GM19455 (cell line): ENCODE data around the gene S100A11.

ENCODE experiments used
- ATAC-seq: cut with Tn5 transposase; IDR thresholded peaks from one replicate; pipeline ENCODE4 v1.9.1; 2021; ENCODE audit not compliant: unreplicated experiment

S100A11 gene

GRCh38 chr1:152003846-152004442 lies 32.9 kb downstream of the S100A11 start:
- no peak for ATAC-seq

GRCh38 chr1:152002960-152003359 lies 33.8 kb downstream of the S100A11 start:
- ATAC-seq = no peak

GRCh38 chr1:152001631-152002584 lies 34.9 kb downstream of the S100A11 start:
- ATAC-seq = no peak

- no peak for ATAC-seq
Measured at GRCh38 chr1:152000964-152001630, 35.7 kb downstream of the S100A11 start.

- no peak for ATAC-seq
Measured at GRCh38 chr1:151998611-151999362, 38.0 kb downstream of the S100A11 start.

GRCh38 chr1:151997284-151997570 lies 39.6 kb downstream of the S100A11 start:
- no peak for ATAC-seq

- ATAC-seq = no peak
Measured at GRCh38 chr1:151995774-151996173, 41.0 kb downstream of the S100A11 start.

- no peak for ATAC-seq
Measured at GRCh38 chr1:151994956-151995355, 41.8 kb downstream of the S100A11 start.

GRCh38 chr1:151993734-151994496 lies 42.9 kb downstream of the S100A11 start, which contains the start of gene S100A10:
TSS of gene S100A10 (minus strand) at chr1:151993859. CDS start at chr1:151986230, 7,629 bp downstream.
- ATAC-seq = no peak

- ATAC-seq = no peak
Measured at GRCh38 chr1:151993084-151993733, 43.6 kb downstream of the S100A11 start.

- ATAC-seq = no peak
Measured at GRCh38 chr1:151992303-151993083, 44.3 kb downstream of the S100A11 start.

GRCh38 chr1:151991663-151992302 lies 45.0 kb downstream of the S100A11 start:
- no peak for ATAC-seq

- ATAC-seq = no peak
Measured at GRCh38 chr1:151990856-151991198, 46.0 kb downstream of the S100A11 start.

- no peak for ATAC-seq
Measured at GRCh38 chr1:151990058-151990855, 46.5 kb downstream of the S100A11 start.

- ATAC-seq = no peak
Measured at GRCh38 chr1:151989211-151989862, 47.5 kb downstream of the S100A11 start.

GRCh38 chr1:151988405-151988923 lies 48.3 kb downstream of the S100A11 start:
- ATAC-seq = no peak

- no peak for ATAC-seq
Measured at GRCh38 chr1:151986501-151987190, 50.2 kb downstream of the S100A11 start.
